ENCODE data around the gene USP14.

DNA sequence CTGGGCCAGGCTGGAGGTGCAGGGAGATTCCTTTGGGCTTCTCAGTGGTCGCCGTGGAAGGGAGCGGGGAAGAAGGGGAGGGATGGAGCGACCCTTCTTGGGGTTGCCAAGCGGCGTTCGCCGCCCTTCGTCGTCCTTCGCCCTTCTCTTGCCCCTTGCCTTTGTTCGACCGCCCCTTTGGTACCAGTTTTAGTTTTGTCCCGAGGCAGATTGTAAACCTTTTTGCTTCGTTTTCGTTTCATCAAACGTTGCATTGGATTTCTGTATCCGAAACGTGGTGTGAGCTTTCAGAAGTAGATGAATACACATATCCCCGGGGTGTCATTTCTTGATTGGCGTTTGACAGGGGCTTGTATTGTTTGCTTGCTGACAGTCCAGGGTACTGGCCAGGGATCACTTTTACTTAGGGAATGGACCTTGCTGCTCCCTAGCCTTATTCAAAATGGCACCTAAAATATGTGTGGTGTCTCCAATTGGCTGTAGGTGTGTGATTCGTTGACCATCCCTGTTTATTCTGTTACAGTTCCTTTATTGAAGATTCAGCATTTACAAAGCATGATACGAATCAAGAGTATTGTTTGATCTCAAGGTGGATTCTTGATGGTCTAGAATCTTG lies 788 bp downstream of the USP14 start:
- TF ChIP-seq, protein P1, sequence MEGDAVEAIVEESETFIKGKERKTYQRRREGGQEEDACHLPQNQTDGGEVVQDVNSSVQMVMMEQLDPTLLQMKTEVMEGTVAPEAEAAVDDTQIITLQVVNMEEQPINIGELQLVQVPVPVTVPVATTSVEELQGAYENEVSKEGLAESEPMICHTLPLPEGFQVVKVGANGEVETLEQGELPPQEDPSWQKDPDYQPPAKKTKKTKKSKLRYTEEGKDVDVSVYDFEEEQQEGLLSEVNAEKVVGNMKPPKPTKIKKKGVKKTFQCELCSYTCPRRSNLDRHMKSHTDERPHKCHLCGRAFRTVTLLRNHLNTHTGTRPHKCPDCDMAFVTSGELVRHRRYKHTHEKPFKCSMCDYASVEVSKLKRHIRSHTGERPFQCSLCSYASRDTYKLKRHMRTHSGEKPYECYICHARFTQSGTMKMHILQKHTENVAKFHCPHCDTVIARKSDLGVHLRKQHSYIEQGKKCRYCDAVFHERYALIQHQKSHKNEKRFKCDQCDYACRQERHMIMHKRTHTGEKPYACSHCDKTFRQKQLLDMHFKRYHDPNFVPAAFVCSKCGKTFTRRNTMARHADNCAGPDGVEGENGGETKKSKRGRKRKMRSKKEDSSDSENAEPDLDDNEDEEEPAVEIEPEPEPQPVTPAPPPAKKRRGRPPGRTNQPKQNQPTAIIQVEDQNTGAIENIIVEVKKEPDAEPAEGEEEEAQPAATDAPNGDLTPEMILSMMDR (IDR thresholded peaks at IDR 0.05): no peak
- no peak for TF ChIP-seq POLR2A (IDR thresholded peaks at IDR 0.05)
